Right lobe of liver (tissue), 6 donors: Measurements from ENCODE around the gene IL6ST. TPM values are rescaled to one million over a fixed set of nuclear protein-coding genes. Genes with fewer than 3 reads are reported as not detected.
"Not testable (repeated sequence)": the region's sequence is repeated elsewhere in the genome, so short reads cannot be mapped to it uniquely, and the experiment has no call there.

Experiments used
- ATAC-seq, 4 donors: fragments of 200-7000 bp; cut with Tn5 transposase; one replicate each; pipeline ENCODE4 v1.9.1; 2020; ENCODE audit warnings: mild to moderate bottlenecking in 4 of 4, moderate library complexity in 4 of 4
- DNase-seq, 3 donors: peaks; one replicate each; pipeline ENCODE4 v3.0.0-alpha.2; 2020
- H3K27ac ChIP-seq, 3 donors: fragments of 200-600 bp; one replicate each; pipeline ENCODE4 v1.8.0; 2022
- H3K27me3 ChIP-seq, 2 donors: fragments of 200-600 bp; one replicate each; pipeline ENCODE4 v1.8.0; 2022
- H3K36me3 ChIP-seq, 4 donors: fragments of 200-600 bp; sonication (generic) in 1 of 4; one replicate each; pipeline versions ENCODE4 v1.5.1 to v1.8.0; 2017 to 2022; ENCODE audit warnings: control low read depth in 1 of 4
- H3K4me1 ChIP-seq, 4 donors: fragments of 200-600 bp; sonication (generic) in 1 of 4; one replicate each; pipeline versions ENCODE4 v1.5.1 to v1.8.0; 2017 to 2022; ENCODE audit warnings: control low read depth in 1 of 4
- H3K4me3 ChIP-seq, 3 donors: fragments of 200-600 bp; one replicate each; pipeline ENCODE4 v1.8.0; 2022
- H3K9me3 ChIP-seq, 4 donors: fragments of 200-600 bp; sonication (generic) in 1 of 4; one replicate each; pipeline versions ENCODE4 v1.5.1 to v1.8.0; 2017 to 2022; ENCODE audit warnings: control low read depth in 1 of 4
- CTCF ChIP-seq, 4 donors: fragments of 200-600 bp in 3 of 4; fragments of 450-650 bp in 1 of 4; IDR thresholded peaks; one replicate each; pipeline versions ENCODE4 v1.5.1 to v1.8.0; 2016 to 2022; ENCODE audit warnings: antibody characterized with exemption in 4 of 4, mild to moderate bottlenecking in 2 of 4
- POLR2A ChIP-seq: fragments of 450-650 bp; IDR thresholded peaks from one replicate; pipeline ENCODE4 v1.6.1; 2017; ENCODE audit warnings: antibody characterized with exemption, mild to moderate bottlenecking
- WGBS: methylation state at CpG from one replicate; pipeline ENCODE4 v1.1.6; 2018; ENCODE audit warnings: low coverage, low lambda C conversion rate; ENCODE audit not compliant: insufficient coverage; ENCODE audit errors: missing lambda C conversion rate; 5-methylcytosine and 5-hydroxymethylcytosine counted together
- intact Hi-C, 2 donors: fragments of 100-400 bp; cut with DNase I; formaldehyde crosslinking; loops; one replicate each; pipeline versions ENCODE4 v1.11.2 to v1.14.1; 2022
- total RNA-seq, 6 experiments: library from RNA; depleted of rRNA in 2 of 6; stranded (reverse); fragments of >200 nt in 2 of 6; fragmentation: NEBNext Ultra II Directional in 3 of 6; extraction: Animal tissue kit (Norgen Biotek cat#: 25700) in 3 of 6; gene quantifications; one replicate each; pipeline versions ENCODE4 v1.1.0 to v1.2.4, GENCODE V29; 2016 to 2023
- donor health status: DM: no; HTN: yes; CAD: no.
- donor health status: DM: no; HTN: no; CAD: no.
- donor health status: DM: no; HTN: no; CAD: no.
- donor health status: DM: no; HTN: yes; CAD: no.
- donor health status: DM: no; HTN: yes; CAD: no.

Gene IL6ST
- total RNA-seq, 6 experiments from 2014 or later: 150 to 341 (median 278) TPM

- Histone ChIP-seq H3K36me3 (no peaks in the 10 kb centered on the region), H3K4me1 (peaks cover 0 to 29% (median 3%) of the 10 kb centered on the region in 4 donors), H3K4me3 (no peak overlapping the region), H3K27me3 (no peaks in the 10 kb centered on the region), H3K9me3 (no peaks in the 10 kb centered on the region), H3K27ac (peak overlapping the region; percentile 14 to 86 (median 79))
- intact Hi-C loops: no loop called here
- TF ChIP-seq POLR2A (no peak), CTCF (IDR thresholded peaks at IDR 0.05) (no peak)
- 90% methylated on average over 2 of the region's 2 CpGs for WGBS
- no peak for DNase-seq
- peak in 1 of 4 donors; percentile 3 for ATAC-seq
Observed at GRCh38 chr5:56024810-56025150, 30.0 kb upstream of the IL6ST start.

- 63% methylated on average over 7 of the region's 7 CpGs for WGBS
- no peak for ATAC-seq
- no peak for DNase-seq
- Histone ChIP-seq H3K27me3 (no peaks in the 10 kb centered on the region), H3K4me1 (peaks cover 0 to 23% (median 0%) of the 10 kb centered on the region in 4 donors), H3K27ac (no peak overlapping the region), H3K36me3 (no peaks in the 10 kb centered on the region), H3K9me3 (no peaks in the 10 kb centered on the region), H3K4me3 (no peak overlapping the region)
- TF ChIP-seq CTCF (IDR thresholded peaks at IDR 0.05) (no peak), POLR2A (no peak)
- intact Hi-C loops: no loop called here
Observed at GRCh38 chr5:56023296-56023695, 28.5 kb upstream of the IL6ST start.

GRCh38 chr5:56019306-56020272 is 24.8 kb upstream of the IL6ST start:
- 74% methylated on average over 9 of the region's 11 CpGs for WGBS
- Histone ChIP-seq H3K27ac (no peak overlapping the region), H3K27me3 (no peaks in the 10 kb centered on the region), H3K4me1 (peaks cover 0 to 13% (median 0%) of the 10 kb centered on the region in 4 donors), H3K36me3 (no peaks in the 10 kb centered on the region), H3K9me3 (no peaks in the 10 kb centered on the region), H3K4me3 (no peak overlapping the region)
- DNase-seq (no peak), ATAC-seq (no peak)
- TF ChIP-seq POLR2A: no peak
- TF ChIP-seq CTCF (IDR thresholded peaks at IDR 0.05): no peak
- intact Hi-C loops: no loop called here

GRCh38 chr5:56018832-56019231 is 24.1 kb upstream of the IL6ST start:
- Histone ChIP-seq H3K36me3 (no peaks in the 10 kb centered on the region), H3K4me1 (peaks cover 0 to 10% (median 0%) of the 10 kb centered on the region in 4 donors), H3K27me3 (no peaks in the 10 kb centered on the region), H3K4me3 (no peak overlapping the region), H3K27ac (no peak overlapping the region), H3K9me3 (no peaks in the 10 kb centered on the region)
- 45% methylated on average over 1 of the region's 1 CpG for WGBS
- intact Hi-C loops: no loop called here
- TF ChIP-seq CTCF (IDR thresholded peaks at IDR 0.05) (no peak), POLR2A (no peak)
- DNase-seq: no peak
- ATAC-seq: peak in 3 of 4 donors; percentile 20 to 50 (median 38)

GRCh38 chr5:56014701-56015100 is 19.9 kb upstream of the IL6ST start:
- intact Hi-C loops, DNase-seq, H3K36me3 ChIP-seq, H3K27me3 ChIP-seq, H3K9me3 ChIP-seq, H3K4me3 ChIP-seq, H3K27ac ChIP-seq, ATAC-seq: not testable (repeated sequence)
- WGBS: 95% methylated on average over 8 of the region's 26 CpGs
- H3K4me1 ChIP-seq: peaks cover 0 to 14% (median 0%) of the 10 kb centered on the region in 4 donors

GRCh38 chr5:56013939-56014338 is 19.2 kb upstream of the IL6ST start:
- intact Hi-C loops: not testable (repeated sequence)
- no CpG with 5 or more reads among the region's 5 CpGs for WGBS

More at GRCh38 chr5:56013939-56014338, 19.2 kb upstream of the IL6ST start:
- H3K9me3 ChIP-seq, ATAC-seq, DNase-seq, H3K27me3 ChIP-seq, H3K27ac ChIP-seq, H3K4me1 ChIP-seq, H3K36me3 ChIP-seq, H3K4me3 ChIP-seq: not testable (repeated sequence)
